H9 (cell line): ENCODE results near the gene GPR135. TPM values are rescaled to one million over a fixed set of nuclear protein-coding genes. Genes with fewer than 3 reads are reported as not detected.

Source experiments
- DNase-seq: peaks from one replicate; pipeline ENCODE4 v3.0.0-alpha.2; 2017
- H2AFZ ChIP-seq: one replicate; pipeline ENCODE4 v1.6.1; 2013; ENCODE audit warnings: mild to moderate bottlenecking, low read length, control low read depth, moderate library complexity
- H2AK5ac ChIP-seq: 2 replicates; pipeline ENCODE4 v1.6.1; 2013; ENCODE audit warnings: low read length, control low read depth, mixed read lengths; ENCODE audit not compliant: insufficient read length
- H2BK120ac ChIP-seq: one replicate; pipeline ENCODE4 v1.6.1; 2013; ENCODE audit warnings: low read depth, mild to moderate bottlenecking, low read length, control low read depth, inconsistent platforms; ENCODE audit not compliant: poor library complexity, severe bottlenecking
- H2BK12ac ChIP-seq: 2 replicates; pipeline ENCODE4 v1.6.1; 2013; ENCODE audit warnings: low read length, control low read depth, mixed read lengths, low read depth; ENCODE audit not compliant: insufficient read length
- H2BK15ac ChIP-seq: 2 replicates; pipeline ENCODE4 v1.6.1; 2013; ENCODE audit warnings: low read depth, low read length, control low read depth
- H2BK20ac ChIP-seq: one replicate; pipeline ENCODE4 v1.6.1; 2013; ENCODE audit warnings: low read depth, mild to moderate bottlenecking, low read length, control low read depth, inconsistent platforms; ENCODE audit not compliant: poor library complexity, severe bottlenecking
- H2BK5ac ChIP-seq: 2 replicates; pipeline ENCODE4 v1.6.1; 2013; ENCODE audit warnings: low read length, control low read depth, mixed read lengths; ENCODE audit not compliant: insufficient read length
- H3K14ac ChIP-seq: 2 replicates; pipeline ENCODE4 v1.6.1; 2013; ENCODE audit warnings: low read length, control low read depth; ENCODE audit not compliant: insufficient read depth
- H3K18ac ChIP-seq: 2 replicates; pipeline ENCODE4 v1.6.1; 2013; ENCODE audit warnings: low read depth, mild to moderate bottlenecking, mixed read lengths, low read length, control low read depth; ENCODE audit not compliant: insufficient read length
- H3K23ac ChIP-seq: 2 replicates; pipeline ENCODE4 v1.6.1; 2013; ENCODE audit warnings: low read length, control low read depth, mixed read lengths, low read depth; ENCODE audit not compliant: insufficient read length
- H3K23me2 ChIP-seq: 2 replicates; pipeline ENCODE4 v1.6.1; 2013; ENCODE audit warnings: low read depth, mild to moderate bottlenecking, mixed read lengths, low read length, control low read depth; ENCODE audit not compliant: insufficient read length, poor library complexity, severe bottlenecking
- H3K27ac ChIP-seq: 2 replicates; pipeline ENCODE4 v1.5.1; 2013; ENCODE audit warnings: low read length, control low read depth, mixed read lengths, low read depth; ENCODE audit not compliant: insufficient read length
- H3K27me3 ChIP-seq: 2 replicates; pipeline ENCODE4 v1.6.1; 2013; ENCODE audit warnings: low read length, control low read depth, inconsistent platforms; ENCODE audit not compliant: insufficient read depth
- H3K4ac ChIP-seq: 2 replicates; pipeline ENCODE4 v1.6.1; 2013; ENCODE audit warnings: low read depth, mild to moderate bottlenecking, control low read depth, inconsistent platforms, low read length, moderate library complexity
- H3K4me1 ChIP-seq: 2 replicates; pipeline ENCODE4 v1.6.1; 2013; ENCODE audit warnings: low read length, control low read depth, inconsistent platforms; ENCODE audit not compliant: insufficient read depth
- H3K4me2 ChIP-seq: 2 replicates; pipeline ENCODE4 v1.6.1; 2013; ENCODE audit warnings: low read length, control low read depth, mixed read lengths; ENCODE audit not compliant: insufficient read length, insufficient read depth
- H3K56ac ChIP-seq: 2 replicates; pipeline ENCODE4 v1.6.1; 2013; ENCODE audit warnings: low read depth, mild to moderate bottlenecking, mixed read lengths, low read length, control low read depth; ENCODE audit not compliant: insufficient read length
- H3K79me1 ChIP-seq: 2 replicates; pipeline ENCODE4 v1.6.1; 2013; ENCODE audit warnings: low read depth, mild to moderate bottlenecking, moderate library complexity, low read length, control low read depth, inconsistent platforms; ENCODE audit not compliant: insufficient read depth, poor library complexity, severe bottlenecking
- H3K79me2 ChIP-seq: 2 replicates; pipeline ENCODE4 v1.6.1; 2013; ENCODE audit warnings: low read length, control low read depth, inconsistent platforms; ENCODE audit not compliant: insufficient read depth
- H3K9ac ChIP-seq: 2 replicates; pipeline ENCODE4 v1.6.1; 2013; ENCODE audit warnings: low read length, control low read depth, mixed read lengths; ENCODE audit not compliant: insufficient read length; ENCODE audit errors: extremely low read depth
- H3K9me3 ChIP-seq: one replicate; pipeline ENCODE4 v1.6.1; 2013; ENCODE audit warnings: low read depth, low read length, inconsistent platforms; ENCODE audit not compliant: control insufficient read depth
- H3T11ph ChIP-seq: one replicate; pipeline ENCODE4 v1.6.1; 2013; ENCODE audit warnings: mild to moderate bottlenecking, low read length, control low read depth, inconsistent platforms
- H4K20me1 ChIP-seq: one replicate; pipeline ENCODE4 v1.6.1; 2013; ENCODE audit not compliant: control insufficient read depth, insufficient read length, insufficient read depth
- H4K5ac ChIP-seq: 2 replicates; pipeline ENCODE4 v1.6.1; 2013; ENCODE audit warnings: low read depth, mild to moderate bottlenecking, mixed read lengths, low read length, control low read depth; ENCODE audit not compliant: insufficient read length
- H4K8ac ChIP-seq: replicated peaks from 2 replicates; pipeline ENCODE4 v1.6.1; 2013; ENCODE audit warnings: low read length, control low read depth, mixed read lengths, low read depth; ENCODE audit not compliant: insufficient read length
- H4K91ac ChIP-seq: 2 replicates; pipeline ENCODE4 v1.6.1; 2013; ENCODE audit warnings: low read depth, mild to moderate bottlenecking, moderate library complexity, mixed read lengths, low read length, control low read depth; ENCODE audit not compliant: insufficient read length
- H3K27ac Mint-ChIP-seq, 3 experiments: 2 replicates in 2 of 3; 3 replicates in 1 of 3; pipeline ENCODE4 v1.8.0; 2020 to 2021; ENCODE audit warnings: mixed read lengths in 3 of 3, mild to moderate bottlenecking in 1 of 3, moderate library complexity in 1 of 3
- H3K27me3 Mint-ChIP-seq: 2 replicates; pipeline ENCODE4 v1.8.0; 2021; ENCODE audit warnings: low read depth, mild to moderate bottlenecking, moderate library complexity, mixed read lengths
- H3K36me3 Mint-ChIP-seq, 3 experiments: 2 replicates in 2 of 3; 3 replicates in 1 of 3; pipeline ENCODE4 v1.8.0; 2020 to 2021; ENCODE audit warnings: low read depth in 3 of 3, mixed read lengths in 3 of 3; ENCODE audit not compliant: insufficient read depth in 1 of 3
- H3K4me1 Mint-ChIP-seq, 2 experiments: 2 replicates each; pipeline ENCODE4 v1.8.0; 2020; ENCODE audit warnings: mixed read lengths in 2 of 2
- H3K4me3 Mint-ChIP-seq, 2 experiments: 2 replicates in 1 of 2; 3 replicates in 1 of 2; pipeline ENCODE4 v1.8.0; 2020 to 2021; ENCODE audit warnings: mild to moderate bottlenecking in 2 of 2, mixed read lengths in 2 of 2, moderate library complexity in 1 of 2
- H3K9me3 Mint-ChIP-seq, 2 experiments: 2 replicates in 1 of 2; 3 replicates in 1 of 2; pipeline ENCODE4 v1.8.0; 2020; ENCODE audit warnings: mild to moderate bottlenecking in 2 of 2, mixed read lengths in 2 of 2, moderate library complexity in 1 of 2
- WGBS: extraction: QIAGEN DNeasy Blood & Tissue Kit; methylation state at CpG from one replicate; pipeline ENCODE4 v1.1.7; 2013; ENCODE audit warnings: missing lambda C conversion rate, low lambda C conversion rate, mixed read lengths; ENCODE audit not compliant: insufficient read length; ENCODE audit errors: extremely low coverage; 5-methylcytosine and 5-hydroxymethylcytosine counted together
- total RNA-seq: library from RNA; stranded (reverse); gene quantifications from 2 replicates; pipeline ENCODE4 v1.2.1, GENCODE V29; 2021
- TF ChIP-seq, protein P1 (sequence below): fragments of 200-600 bp; sonication (generic); conservative IDR thresholded peaks from 3 replicates; pipeline ENCODE4 v1.8.0; 2021; ENCODE audit warnings: antibody characterized with exemption, mild to moderate bottlenecking

Gene GPR135
- total RNA-seq, 1 experiment from 2014 or later, result 1.9 TPM

GRCh38 chr14:59510966-59511365 is 45.8 kb upstream of the GPR135 start:
- Histone ChIP-seq H2BK12ac (no peak overlapping the region), H3K4me2 (no peak overlapping the region), H3K56ac (no peak overlapping the region), H4K8ac (no peak overlapping the region), H3T11ph (no peak overlapping the region), H3K79me1 (no peaks in the 10 kb centered on the region), H3K27ac (no peak overlapping the region), H4K20me1 (no peaks in the 10 kb centered on the region), H2BK120ac (no peak overlapping the region), H3K9me3 (no peaks in the 10 kb centered on the region), H4K91ac (no peak overlapping the region), H2BK5ac (no peak overlapping the region), H4K5ac (no peak overlapping the region), H3K9ac (no peak overlapping the region), H2BK15ac (no peak overlapping the region), H3K79me2 (no peaks in the 10 kb centered on the region), H3K4me1 (no peaks in the 10 kb centered on the region), H2AK5ac (no peak overlapping the region), H2BK20ac (no peak overlapping the region), H3K4ac (no peak overlapping the region), H3K23ac (no peak overlapping the region), H3K14ac (no peak overlapping the region), H3K27me3 (no peaks in the 10 kb centered on the region), H3K23me2 (no peaks in the 10 kb centered on the region), H2AFZ (no peak overlapping the region), H3K18ac (no peak overlapping the region)
- H3K4me3 Mint-ChIP-seq, result no peak overlapping the region
- no peak for DNase-seq
- TF ChIP-seq, protein P1, sequence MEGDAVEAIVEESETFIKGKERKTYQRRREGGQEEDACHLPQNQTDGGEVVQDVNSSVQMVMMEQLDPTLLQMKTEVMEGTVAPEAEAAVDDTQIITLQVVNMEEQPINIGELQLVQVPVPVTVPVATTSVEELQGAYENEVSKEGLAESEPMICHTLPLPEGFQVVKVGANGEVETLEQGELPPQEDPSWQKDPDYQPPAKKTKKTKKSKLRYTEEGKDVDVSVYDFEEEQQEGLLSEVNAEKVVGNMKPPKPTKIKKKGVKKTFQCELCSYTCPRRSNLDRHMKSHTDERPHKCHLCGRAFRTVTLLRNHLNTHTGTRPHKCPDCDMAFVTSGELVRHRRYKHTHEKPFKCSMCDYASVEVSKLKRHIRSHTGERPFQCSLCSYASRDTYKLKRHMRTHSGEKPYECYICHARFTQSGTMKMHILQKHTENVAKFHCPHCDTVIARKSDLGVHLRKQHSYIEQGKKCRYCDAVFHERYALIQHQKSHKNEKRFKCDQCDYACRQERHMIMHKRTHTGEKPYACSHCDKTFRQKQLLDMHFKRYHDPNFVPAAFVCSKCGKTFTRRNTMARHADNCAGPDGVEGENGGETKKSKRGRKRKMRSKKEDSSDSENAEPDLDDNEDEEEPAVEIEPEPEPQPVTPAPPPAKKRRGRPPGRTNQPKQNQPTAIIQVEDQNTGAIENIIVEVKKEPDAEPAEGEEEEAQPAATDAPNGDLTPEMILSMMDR, result no peak
- peaks cover 17 to 18% of the 10 kb centered on the region in 2 experiments for H3K4me1 Mint-ChIP-seq
- peaks cover 3 to 23% (median 15%) of the 10 kb centered on the region in 3 experiments for H3K36me3 Mint-ChIP-seq
- H3K27me3 Mint-ChIP-seq, result peaks cover 3% of the 10 kb centered on the region; the same call in 1 of the 2 replicates
- H3K9me3 Mint-ChIP-seq, result peaks cover 13 to 23% of the 10 kb centered on the region in 2 experiments
- no peak overlapping the region; a peak in 1 of 7 replicates for H3K27ac Mint-ChIP-seq
- no CpG with 5 or more reads among the region's 3 CpGs for WGBS
